Stimulated activated CD4-positive, alpha-beta T cell treated with anti-CD3 and anti-CD28 coated beads, TNF-alpha, amount 100 ng/mL, for 1 hour (primary cell): ENCODE data around the gene RNF144A.
"Not testable (repeated sequence)": the region's sequence is repeated elsewhere in the genome, so short reads cannot be mapped to it uniquely, and the experiment has no call there.

Source experiments
- DNase-seq, 3 donors: peaks; one replicate each; pipeline ENCODE4 v3.0.0-alpha.2; 2020; ENCODE audit warnings: low read depth in 3 of 3, low spot score in 1 of 3

RNF144A gene

GRCh38 chr2:6927753-6928152, 10.5 kb downstream of the RNF144A start:
- no peak for DNase-seq

- DNase-seq, result no peak
Observed at GRCh38 chr2:6928452-6928851, 11.2 kb downstream of the RNF144A start.

- DNase-seq, result no peak
Observed at GRCh38 chr2:6929196-6929819, 12.1 kb downstream of the RNF144A start.

GRCh38 chr2:6930923-6931647, 13.9 kb downstream of the RNF144A start:
- DNase-seq, result no peak

GRCh38 chr2:6931753-6932152, 14.5 kb downstream of the RNF144A start:
- DNase-seq, result no peak

GRCh38 chr2:6932206-6932605, 15.0 kb downstream of the RNF144A start:
- no peak for DNase-seq

GRCh38 chr2:6932828-6933227, 15.6 kb downstream of the RNF144A start:
- DNase-seq, result no peak

- no peak for DNase-seq
Observed at GRCh38 chr2:6933911-6934310, 16.7 kb downstream of the RNF144A start.

GRCh38 chr2:6934345-6934744, 17.1 kb downstream of the RNF144A start:
- no peak for DNase-seq

- DNase-seq, result no peak
Observed at GRCh38 chr2:6934758-6935651, 17.8 kb downstream of the RNF144A start.

GRCh38 chr2:6935652-6936020, 18.4 kb downstream of the RNF144A start:
- not testable (repeated sequence) for DNase-seq

- no peak for DNase-seq
Observed at GRCh38 chr2:6937157-6937556, 19.9 kb downstream of the RNF144A start.

- no peak for DNase-seq
Observed at GRCh38 chr2:6937582-6937981, 20.4 kb downstream of the RNF144A start.

- no peak for DNase-seq
Observed at GRCh38 chr2:6939071-6939470, 21.9 kb downstream of the RNF144A start.

GRCh38 chr2:6940820-6941219, 23.6 kb downstream of the RNF144A start:
- no peak for DNase-seq

GRCh38 chr2:6941299-6942046, 24.3 kb downstream of the RNF144A start:
- no peak for DNase-seq

GRCh38 chr2:6942848-6943247, 25.6 kb downstream of the RNF144A start:
- no peak for DNase-seq

- no peak for DNase-seq
Observed at GRCh38 chr2:6943523-6943922, 26.3 kb downstream of the RNF144A start.

- no peak for DNase-seq
Observed at GRCh38 chr2:6943971-6944370, 26.8 kb downstream of the RNF144A start.

- DNase-seq, result no peak
Observed at GRCh38 chr2:6944555-6944954, 27.3 kb downstream of the RNF144A start.

GRCh38 chr2:6945087-6945813, 28.0 kb downstream of the RNF144A start:
- DNase-seq, result no peak
